Stimulated activated CD8-positive, alpha-beta memory T cell treated with anti-CD3 and anti-CD28 coated beads, Interleukin-15, amount 100 ng/mL, for 1 hour (primary cell): ENCODE data around the gene STC2.
"Not testable (repeated sequence)": the region's sequence is repeated elsewhere in the genome, so short reads cannot be mapped to it uniquely, and the experiment has no call there.

ENCODE experiments used
- DNase-seq: peaks from one replicate; pipeline ENCODE4 v3.0.0-alpha.2; 2020; ENCODE audit warnings: low read depth

The STC2 gene

GRCh38 chr5:173294673-173295320 is 33.4 kb downstream of the STC2 start:
- no peak for DNase-seq

DNA sequence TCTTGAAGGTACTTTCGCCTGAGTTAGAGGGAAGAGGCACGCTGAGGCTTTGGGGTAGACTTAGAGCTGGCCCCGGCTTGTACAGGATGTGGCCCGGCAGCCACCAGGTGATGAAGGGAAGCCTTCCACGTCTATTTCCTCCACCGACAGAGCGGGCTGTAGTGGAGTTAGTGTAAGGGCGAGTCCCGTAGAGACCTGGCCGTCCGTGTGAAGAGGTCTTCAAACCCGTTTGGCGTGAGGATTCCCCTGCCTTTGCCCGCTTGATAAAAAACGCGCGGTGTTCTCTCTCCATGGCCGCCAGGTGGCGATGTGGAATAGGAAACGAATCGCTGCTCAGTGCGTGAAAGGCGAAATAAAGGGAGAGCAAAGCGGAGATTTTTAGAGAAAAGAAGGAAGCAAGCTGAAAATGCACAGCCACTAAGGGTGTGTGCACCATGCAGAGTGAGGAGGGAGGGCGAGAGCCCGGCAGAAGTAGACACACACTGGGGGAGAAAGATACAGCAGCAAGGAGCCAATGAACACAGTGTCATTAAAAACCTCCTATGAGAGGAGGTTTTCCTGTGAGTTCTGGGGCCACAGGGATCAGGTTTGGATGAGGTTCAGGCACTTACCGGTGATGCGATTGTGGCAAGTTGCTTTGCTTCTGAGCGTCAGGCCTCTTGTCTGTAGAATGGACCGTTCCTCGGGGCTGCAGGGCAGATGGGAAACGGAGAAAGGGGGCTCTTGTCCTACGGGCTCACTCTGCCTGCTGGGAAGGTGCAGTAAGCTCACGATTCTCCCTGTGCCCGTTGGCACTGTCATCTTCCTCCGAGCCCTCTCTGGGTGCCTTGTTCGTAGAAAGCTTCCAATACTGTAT is 34.2 kb downstream of the STC2 start:
- peak; percentile 38 for DNase-seq

- DNase-seq: no peak
Observed at GRCh38 chr5:173291722-173292658, 36.2 kb downstream of the STC2 start.

DNA sequence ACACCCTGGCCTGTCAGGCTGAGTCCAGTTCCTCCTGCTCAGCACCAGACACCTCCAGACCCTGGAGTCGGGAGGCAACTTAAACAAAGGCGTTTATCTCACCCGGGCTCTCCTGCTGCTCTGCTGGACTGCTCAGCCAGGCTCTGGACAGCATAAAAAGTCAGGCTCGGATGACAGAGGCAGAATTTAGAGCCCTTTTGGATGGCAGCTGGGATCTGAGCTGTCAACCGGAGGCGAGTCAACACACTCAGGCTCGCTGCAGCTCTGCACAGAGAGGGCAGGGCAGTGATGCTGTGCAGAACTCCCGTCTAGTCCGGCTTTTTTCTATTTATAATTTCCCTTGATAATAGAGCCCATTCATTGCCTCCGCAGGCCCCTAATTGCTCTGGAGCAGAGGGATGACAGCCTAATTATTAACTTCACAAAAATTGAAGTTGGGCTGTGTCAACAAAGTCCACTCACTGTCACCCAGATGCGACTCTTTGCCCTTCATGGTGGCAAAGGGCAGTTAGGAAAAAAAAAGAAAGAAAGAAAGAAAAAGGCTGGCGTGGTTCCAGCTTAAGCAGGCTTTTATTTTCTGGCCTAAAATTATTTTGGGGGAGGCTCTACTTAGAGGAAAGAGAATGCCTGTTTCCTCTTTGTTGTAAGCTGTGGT is 37.6 kb downstream of the STC2 start:
- DNase-seq: no peak

- no peak for DNase-seq
Observed at GRCh38 chr5:173289372-173289771, 38.8 kb downstream of the STC2 start.

DNA sequence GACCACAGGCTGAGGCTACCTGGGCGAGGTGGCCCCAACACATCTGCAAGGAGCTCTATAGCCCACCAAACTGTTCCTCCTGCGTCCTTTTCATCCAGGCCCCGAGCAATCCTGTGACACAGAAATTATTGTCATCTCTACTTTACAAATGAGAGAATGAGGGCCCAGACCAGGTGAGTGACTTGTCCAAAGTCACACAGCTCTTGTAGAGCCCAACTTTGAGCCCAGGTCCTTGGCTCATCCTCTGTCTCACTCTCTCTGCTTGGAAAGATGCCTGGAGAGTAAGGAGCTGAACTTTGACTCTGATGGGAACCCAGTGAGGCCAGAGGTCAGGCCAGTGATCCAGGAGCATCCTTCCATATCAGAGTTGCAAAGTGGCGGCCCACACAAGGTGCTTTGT is 39.6 kb downstream of the STC2 start:
- no peak for DNase-seq

DNA sequence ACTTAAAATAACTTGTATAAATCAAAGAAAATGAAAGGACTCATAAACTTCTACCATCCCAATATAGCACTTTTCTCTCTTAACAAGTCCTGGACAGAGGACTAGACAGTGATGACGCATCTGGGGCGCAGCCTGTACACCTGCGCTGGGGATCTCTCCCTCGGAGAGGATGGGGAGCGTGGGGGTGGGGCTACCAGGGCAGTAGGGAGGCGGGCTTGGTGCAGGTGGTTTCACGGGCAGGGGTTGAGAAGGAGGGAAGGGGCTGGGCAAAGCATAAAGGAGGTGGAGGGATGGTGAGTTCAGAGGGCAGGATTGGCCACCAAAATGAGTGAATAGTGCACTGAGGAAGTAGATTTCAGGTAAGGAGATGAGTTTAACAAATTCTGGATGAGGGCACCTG is 41.1 kb downstream of the STC2 start:
- no peak for DNase-seq

- DNase-seq: not testable (repeated sequence)
Observed at GRCh38 chr5:173284343-173284958, 43.8 kb downstream of the STC2 start.

DNA sequence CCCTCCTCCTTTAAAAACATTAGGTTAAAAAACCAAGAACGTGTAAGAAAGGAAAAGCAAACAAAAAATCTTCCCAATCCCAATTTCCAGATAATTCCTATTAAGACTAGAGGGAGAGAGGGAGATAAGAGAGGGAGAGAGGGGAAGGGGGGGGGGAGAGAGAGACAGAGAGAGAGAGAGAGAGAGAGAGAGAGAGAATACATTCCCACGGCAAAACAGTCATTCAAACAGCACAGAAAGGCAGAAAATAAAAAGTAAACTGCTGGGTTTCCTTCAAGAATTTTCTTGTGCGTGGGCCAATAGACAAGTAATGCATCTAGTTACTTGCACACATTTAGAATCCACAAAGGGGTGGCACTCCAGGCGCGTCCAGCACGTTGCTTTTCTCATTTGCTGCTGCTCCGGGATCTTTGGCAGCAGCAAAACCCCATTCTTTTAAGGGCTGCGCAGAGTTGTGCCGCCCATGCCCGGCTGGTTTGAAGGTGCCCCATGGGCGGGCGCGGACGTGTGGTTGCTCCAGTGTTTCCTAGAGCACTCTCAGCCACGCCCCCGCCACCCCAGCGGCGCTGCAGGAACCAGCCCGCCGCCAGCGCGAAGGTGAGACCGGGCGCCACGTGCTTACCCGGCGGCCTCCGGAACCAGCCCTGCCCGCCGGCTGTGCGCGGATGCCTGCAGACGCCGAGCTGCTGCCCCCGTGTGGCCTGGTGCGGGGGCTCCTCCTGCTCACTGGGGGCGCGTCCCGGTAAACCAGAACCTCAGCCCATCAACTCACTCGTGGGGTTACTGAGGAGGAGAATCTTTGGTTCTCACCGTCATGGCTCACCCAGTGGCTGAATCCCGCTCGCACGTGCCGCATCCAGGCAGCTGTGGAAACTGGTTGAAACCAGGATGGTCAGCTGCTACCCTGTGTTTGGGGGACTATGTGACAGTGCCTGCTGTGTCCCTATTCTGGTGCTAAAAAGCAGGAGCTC is 44.6 kb downstream of the STC2 start:
- peak; percentile 32 for DNase-seq

DNA sequence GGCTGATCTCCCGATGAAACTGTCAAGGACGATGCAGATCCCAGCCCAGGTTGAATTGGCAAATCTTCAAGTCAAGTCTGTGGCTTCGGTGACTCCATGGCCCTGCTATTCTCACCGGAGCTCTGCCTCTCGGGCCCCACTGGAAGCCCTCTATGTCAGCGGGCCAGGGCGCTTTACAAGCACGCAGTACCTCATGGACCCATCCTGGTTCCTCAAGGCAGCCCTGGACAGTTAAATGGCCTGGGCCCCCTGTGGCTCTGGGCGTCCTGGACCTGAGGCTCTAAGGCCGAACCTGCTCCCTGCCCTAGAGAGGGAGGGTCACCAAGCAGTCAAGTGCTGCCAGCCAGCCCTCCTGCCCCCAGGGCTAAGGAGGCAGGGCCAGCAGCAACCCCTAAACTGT is 45.3 kb downstream of the STC2 start:
- DNase-seq: no peak

DNA sequence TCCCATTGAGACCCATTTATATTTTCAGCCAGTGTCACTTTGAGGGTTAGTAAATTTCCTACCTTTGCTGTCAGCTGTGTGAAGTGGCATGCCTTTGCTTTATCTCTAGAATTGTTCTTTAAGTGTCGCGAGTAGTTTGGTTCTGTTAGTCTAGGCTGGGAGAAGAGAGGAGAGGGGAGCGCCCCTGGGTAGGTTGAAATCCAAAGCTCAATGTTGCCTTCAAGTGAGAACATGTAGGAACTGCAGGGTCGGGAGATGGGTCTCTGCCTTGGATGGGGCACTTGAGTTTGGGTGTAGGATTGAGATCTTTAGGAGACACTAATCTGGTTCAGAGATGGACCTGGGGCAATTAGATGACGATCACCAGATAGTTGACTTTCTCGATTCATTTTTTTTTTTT is 46.3 kb downstream of the STC2 start:
- DNase-seq: no peak

- no peak for DNase-seq
Observed at GRCh38 chr5:173279166-173279565, 49.0 kb downstream of the STC2 start.

DNA sequence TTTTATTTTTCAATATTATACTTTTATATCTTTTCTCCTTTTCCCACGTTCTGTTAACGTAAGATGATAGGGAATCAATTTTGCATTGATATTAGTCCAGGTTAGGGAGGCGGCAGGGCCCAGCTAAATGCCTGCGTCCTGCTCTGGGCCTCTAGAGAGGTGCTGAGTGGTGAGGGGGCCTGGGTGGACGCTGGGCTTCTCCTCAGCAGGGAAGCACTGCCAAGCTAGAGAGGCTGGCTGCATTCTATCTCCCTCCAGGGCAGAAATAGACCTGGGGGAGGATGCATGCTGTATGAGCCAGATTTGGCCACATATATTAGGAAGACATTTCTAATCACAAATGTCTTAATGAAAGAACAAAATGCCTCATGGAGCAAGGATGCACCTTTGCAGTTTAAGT is 49.6 kb downstream of the STC2 start:
- no peak for DNase-seq

GRCh38 chr5:173278172-173278571 is 50.0 kb downstream of the STC2 start:
- no peak for DNase-seq

DNA sequence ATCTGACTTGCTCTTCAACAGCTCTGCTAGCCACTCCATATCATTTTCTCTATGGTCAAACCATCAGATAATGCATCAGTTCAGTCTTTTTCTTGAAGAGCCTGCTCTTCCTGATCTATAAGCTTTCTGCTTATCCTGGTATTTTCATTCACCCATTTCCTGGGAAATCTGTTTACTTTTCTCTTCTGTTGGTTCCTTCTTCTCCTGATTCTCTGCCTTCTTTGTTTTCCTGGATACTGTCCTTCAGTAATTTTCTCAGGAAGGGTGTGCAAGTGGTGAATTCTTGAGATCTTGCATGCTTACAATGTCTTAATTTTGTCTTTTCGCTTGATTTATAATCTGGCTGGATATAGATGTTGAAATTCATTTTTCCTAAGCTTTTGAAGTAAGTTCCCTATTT is 53.4 kb downstream of the STC2 start:
- no peak for DNase-seq

GRCh38 chr5:173271419-173271818 is 56.8 kb downstream of the STC2 start:
- DNase-seq: no peak

- DNase-seq: no peak
Observed at GRCh38 chr5:173268750-173269432, 59.3 kb downstream of the STC2 start.

- no peak for DNase-seq
Observed at GRCh38 chr5:173265433-173265832, 62.8 kb downstream of the STC2 start.
